ENCODE data around the gene TSPAN31.
"Not testable (repeated sequence)": the region's sequence is repeated elsewhere in the genome, so short reads cannot be mapped to it uniquely, and the experiment has no call there.

The TSPAN31 gene

DNA sequence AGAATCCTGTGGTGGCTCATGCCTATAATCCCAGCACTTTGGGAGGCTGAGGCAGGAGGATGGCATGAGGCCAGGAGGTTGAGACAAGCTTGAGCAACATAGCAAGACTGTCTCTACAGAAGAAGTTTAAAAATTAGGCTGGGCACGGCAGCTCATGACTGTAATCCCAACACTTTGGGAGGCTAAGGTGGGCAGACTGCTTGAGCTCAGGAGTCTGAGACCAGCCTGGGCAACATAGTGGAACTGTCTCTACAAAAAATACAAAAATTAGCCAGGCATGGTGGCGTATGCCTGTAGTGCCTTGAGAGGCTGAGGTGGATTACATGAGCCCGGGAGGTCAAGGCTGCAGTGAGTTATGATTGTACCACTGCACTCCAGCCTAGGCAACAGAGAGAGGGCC lies 23.0 kb downstream of the TSPAN31 start:
- Mint-ChIP-seq H3K9me3 (no peaks in the 10 kb centered on the region), H3K4me3 (no peak overlapping the region), H3K36me3 (no peaks in the 10 kb centered on the region), H3K27ac (no peak overlapping the region), H3K4me1 (peaks cover 30% of the 10 kb centered on the region), H3K27me3 (peaks cover 8% of the 10 kb centered on the region)
- DNase-seq (ENCODE audit: low spot score in 2 of 2) (no peak), ATAC-seq (ENCODE audit: low read depth) (no peak)

DNA sequence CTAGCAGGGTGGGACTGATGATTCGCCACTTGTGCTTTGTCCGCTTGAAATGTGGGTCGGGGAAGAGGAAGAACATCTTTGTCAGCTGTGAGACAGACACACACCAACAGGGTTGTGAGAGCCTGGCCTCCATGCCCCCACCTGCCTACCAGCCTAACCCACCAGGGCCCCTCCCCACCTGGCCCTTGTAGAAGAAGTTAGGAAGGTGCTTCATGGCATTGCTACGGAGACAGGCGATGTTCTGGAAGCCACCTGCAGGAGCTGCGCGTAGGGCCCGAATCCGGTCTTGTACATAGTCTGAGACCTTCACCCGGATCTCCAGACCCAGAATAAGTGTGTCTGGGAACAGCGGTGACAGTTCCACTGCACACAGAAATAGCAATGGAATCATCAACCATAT lies 24.8 kb downstream of the TSPAN31 start:
- Mint-ChIP-seq H3K36me3 (no peaks in the 10 kb centered on the region), H3K27ac (no peak overlapping the region), H3K9me3 (no peaks in the 10 kb centered on the region), H3K4me3 (no peak overlapping the region), H3K4me1 (peaks cover 27% of the 10 kb centered on the region), H3K27me3 (peaks cover 5% of the 10 kb centered on the region)
- ATAC-seq (ENCODE audit: low read depth) = no peak
- DNase-seq (ENCODE audit: low spot score in 2 of 2) = no peak

DNA sequence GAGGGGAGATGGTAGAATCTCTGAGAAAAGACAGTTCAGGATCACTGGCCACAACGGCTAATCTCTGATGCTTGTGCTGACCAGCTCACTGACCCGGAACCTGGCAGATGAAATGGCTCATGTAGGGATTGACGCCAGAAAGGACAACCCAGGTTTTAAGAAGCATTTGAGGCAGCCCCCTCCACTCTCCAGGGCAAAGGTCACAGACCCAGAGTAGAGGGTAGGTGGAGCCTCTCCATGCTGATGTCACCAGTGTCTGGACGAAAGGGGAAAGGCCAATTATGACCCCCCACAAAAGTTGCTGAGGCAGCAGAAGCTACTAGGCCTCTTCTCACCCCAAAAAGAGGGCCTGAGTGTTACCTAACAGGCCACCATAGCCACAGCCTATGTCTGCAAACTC lies 25.9 kb downstream of the TSPAN31 start:
- Mint-ChIP-seq H3K27me3 (peaks cover 3% of the 10 kb centered on the region), H3K9me3 (no peaks in the 10 kb centered on the region), H3K4me3 (peak overlapping the region; percentile 19), H3K36me3 (no peaks in the 10 kb centered on the region), H3K4me1 (peaks cover 21% of the 10 kb centered on the region), H3K27ac (no peak overlapping the region)
- no peak for DNase-seq (ENCODE audit: low spot score in 2 of 2)
- no peak for ATAC-seq (ENCODE audit: low read depth)

DNA sequence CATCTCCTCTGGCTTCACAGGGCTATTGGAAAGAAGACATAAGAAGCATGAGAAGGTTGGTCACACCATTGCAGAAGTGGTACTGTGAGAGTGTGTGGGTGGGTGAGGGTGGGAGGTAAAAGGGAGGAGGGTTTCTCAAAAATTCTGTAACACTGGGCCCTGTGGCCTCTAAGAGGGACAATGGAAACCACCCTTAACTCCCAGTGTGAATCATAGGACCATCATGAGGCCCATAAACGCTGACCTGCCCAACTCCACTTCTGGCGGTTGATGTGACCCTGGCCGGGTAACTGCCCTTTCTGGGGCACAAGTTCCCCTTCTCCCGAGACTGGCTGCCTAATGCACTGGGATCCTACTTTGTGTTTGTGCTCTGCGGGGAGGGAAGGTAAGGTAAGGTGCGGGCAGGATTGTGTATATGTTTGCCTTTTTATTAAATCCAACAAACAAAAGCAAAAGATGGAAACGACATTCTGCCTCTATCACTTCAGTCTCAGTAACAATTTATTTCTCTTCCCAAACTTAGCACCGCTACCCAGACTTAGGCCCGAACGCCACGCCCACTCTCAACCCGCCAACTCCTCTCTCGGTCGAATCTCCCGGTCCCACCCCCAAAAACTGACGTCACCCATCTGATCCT lies 26.5 kb downstream of the TSPAN31 start:
- Mint-ChIP-seq H3K27ac (peak overlapping the region; percentile 93), H3K27me3 (peaks cover 3% of the 10 kb centered on the region), H3K4me3 (peak overlapping the region; percentile 88), H3K4me1 (peaks cover 22% of the 10 kb centered on the region), H3K9me3 (no peaks in the 10 kb centered on the region), H3K36me3 (no peaks in the 10 kb centered on the region)
- DNase-seq (ENCODE audit: low spot score in 2 of 2) (peak in 1 of 2 donors; percentile 69), ATAC-seq (ENCODE audit: low read depth) (peak; percentile 72)

GRCh38 chr12:57771873-57772428 lies 27.1 kb downstream of the TSPAN31 start, which contains the start of gene METTL1:
Gene METTL1 (minus strand): TSS chr12:57772105. CDS start chr12:57772083, 22 bp downstream.
- peak; percentile 90 for ATAC-seq (ENCODE audit: low read depth)
- Mint-ChIP-seq H3K4me1 (peaks cover 18% of the 10 kb centered on the region), H3K27ac (peak within 1 kb of the TSS; percentile 93), H3K36me3 (no peaks in the 10 kb centered on the region), H3K9me3 (no peaks in the 10 kb centered on the region), H3K4me3 (peak within 1 kb of the TSS; percentile 88), H3K27me3 (no peaks in the 10 kb centered on the region)
- DNase-seq (ENCODE audit: low spot score in 2 of 2) = peak; percentile 78 to 84

DNA sequence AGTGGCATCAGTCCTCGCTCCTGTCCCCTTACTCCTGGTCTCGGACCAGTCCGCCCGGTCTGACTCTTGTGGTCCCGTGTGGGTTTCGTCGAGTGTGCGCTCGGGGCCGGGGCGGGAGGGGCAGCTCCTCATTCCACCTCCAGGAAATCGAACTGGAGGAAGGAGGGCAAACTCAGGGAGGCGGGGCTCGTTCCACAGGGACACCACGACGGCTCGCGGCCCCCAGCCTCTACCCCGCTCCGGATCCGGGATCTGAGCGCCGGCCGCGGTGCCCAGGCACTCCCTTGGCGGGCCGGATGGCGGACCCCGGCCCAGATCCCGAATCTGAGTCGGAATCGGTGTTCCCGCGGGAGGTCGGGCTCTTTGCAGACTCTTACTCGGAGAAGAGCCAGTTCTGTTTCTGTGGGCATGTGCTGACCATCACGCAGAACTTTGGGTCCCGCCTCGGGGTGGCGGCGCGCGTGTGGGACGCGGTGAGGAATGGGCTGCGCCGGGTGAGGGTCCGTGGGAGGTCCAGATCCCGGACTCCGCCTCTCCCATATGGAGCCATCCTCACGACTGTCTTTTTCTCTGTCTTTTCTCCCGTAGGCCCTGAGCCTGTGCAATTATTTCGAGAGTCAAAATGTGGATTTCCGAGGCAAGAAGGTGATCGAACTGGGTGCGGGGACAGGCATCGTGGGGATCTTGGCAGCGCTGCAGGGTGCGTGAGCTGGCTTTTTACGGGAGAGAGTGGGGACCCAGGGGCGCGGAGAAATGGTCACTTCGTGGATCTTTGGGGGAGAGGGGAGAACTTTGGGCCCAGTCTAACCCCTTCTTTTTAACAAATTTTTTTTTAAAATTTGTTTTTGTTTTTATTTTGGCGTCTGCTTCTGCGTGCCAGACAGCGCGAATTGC lies 27.8 kb downstream of the TSPAN31 start, which contains the start of gene EEF1AKMT3:
TSS of gene EEF1AKMT3 (plus strand) at position 186 of the 894 bp plus-strand sequence. CDS start at position 297, 111 bp downstream.
- no peak for ATAC-seq (ENCODE audit: low read depth)
- DNase-seq (ENCODE audit: low spot score in 2 of 2) = no peak
- H3K36me3 Mint-ChIP-seq = no peaks in the 10 kb centered on the region

DNA sequence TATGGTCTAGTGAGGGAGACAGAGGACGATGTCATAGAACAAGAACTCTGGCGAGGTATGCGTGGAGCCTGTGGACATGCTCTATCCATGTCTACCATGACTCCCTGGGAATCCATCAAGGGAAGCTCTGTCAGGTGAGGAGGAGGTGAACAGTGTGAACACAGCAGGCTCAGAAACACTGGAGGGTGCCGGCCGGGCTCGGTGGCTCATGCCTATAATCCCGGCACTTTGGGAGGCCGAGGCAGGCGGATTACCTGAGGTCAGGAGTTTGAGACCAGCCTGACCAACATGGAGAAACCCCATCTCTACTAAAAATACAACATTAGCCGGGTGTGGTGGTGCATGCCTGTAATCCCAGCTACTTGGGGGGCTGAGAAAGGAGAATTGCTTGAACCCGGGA lies 29.8 kb downstream of the TSPAN31 start:
- not testable (repeated sequence) for H3K27ac Mint-ChIP-seq; H3K9me3 Mint-ChIP-seq; H3K27me3 Mint-ChIP-seq; ATAC-seq (ENCODE audit: low read depth); H3K4me3 Mint-ChIP-seq; DNase-seq (ENCODE audit: low spot score in 2 of 2); H3K36me3 Mint-ChIP-seq
- peaks cover 18% of the 10 kb centered on the region for H3K4me1 Mint-ChIP-seq

More for the DNA sequence above, 27.8 kb downstream of the TSPAN31 start, which contains the start of gene EEF1AKMT3:
- Mint-ChIP-seq H3K27ac (peak within 1 kb of the TSS; percentile 93), H3K4me1 (peaks cover 18% of the 10 kb centered on the region), H3K27me3 (no peaks in the 10 kb centered on the region), H3K4me3 (peak within 1 kb of the TSS; percentile 88), H3K9me3 (no peaks in the 10 kb centered on the region)

GRCh38 chr12:57775044-57775443 lies 30.2 kb downstream of the TSPAN31 start:
- Mint-ChIP-seq H3K4me3 (no peak overlapping the region), H3K27ac (no peak overlapping the region), H3K4me1 (peaks cover 18% of the 10 kb centered on the region), H3K9me3 (no peaks in the 10 kb centered on the region), H3K36me3 (peaks cover 2% of the 10 kb centered on the region), H3K27me3 (no peaks in the 10 kb centered on the region)
- ATAC-seq (ENCODE audit: low read depth) (no peak), DNase-seq (ENCODE audit: low spot score in 2 of 2) (no peak)

- Mint-ChIP-seq H3K9me3 (no peaks in the 10 kb centered on the region), H3K36me3 (peaks cover 2% of the 10 kb centered on the region), H3K4me1 (peaks cover 16% of the 10 kb centered on the region), H3K27ac (no peak overlapping the region), H3K4me3 (peak overlapping the region; percentile 3), H3K27me3 (no peaks in the 10 kb centered on the region)
- ATAC-seq (ENCODE audit: low read depth) (no peak), DNase-seq (ENCODE audit: low spot score in 2 of 2) (no peak)
Observed at GRCh38 chr12:57775563-57776246, 30.9 kb downstream of the TSPAN31 start.

DNA sequence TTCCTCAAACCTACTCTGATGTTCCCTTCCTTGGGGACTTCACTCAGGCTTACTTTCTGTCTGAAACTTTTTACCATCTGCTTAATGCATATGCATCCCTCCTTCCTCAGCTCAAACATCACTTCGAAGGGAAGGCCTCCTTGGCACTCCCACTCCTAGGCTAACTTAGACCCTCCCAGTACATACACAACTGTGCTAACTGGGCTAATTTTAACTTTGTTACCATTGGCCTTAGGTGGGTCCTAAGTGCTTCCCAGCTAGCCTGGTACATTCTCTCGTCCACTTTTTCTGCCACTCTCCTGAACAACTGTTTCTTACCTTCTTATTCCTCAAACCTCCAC lies 31.4 kb downstream of the TSPAN31 start:
- Mint-ChIP-seq H3K4me3 (peak overlapping the region; percentile 3), H3K36me3 (peaks cover 2% of the 10 kb centered on the region)
- no peak for ATAC-seq (ENCODE audit: low read depth)

DNA sequence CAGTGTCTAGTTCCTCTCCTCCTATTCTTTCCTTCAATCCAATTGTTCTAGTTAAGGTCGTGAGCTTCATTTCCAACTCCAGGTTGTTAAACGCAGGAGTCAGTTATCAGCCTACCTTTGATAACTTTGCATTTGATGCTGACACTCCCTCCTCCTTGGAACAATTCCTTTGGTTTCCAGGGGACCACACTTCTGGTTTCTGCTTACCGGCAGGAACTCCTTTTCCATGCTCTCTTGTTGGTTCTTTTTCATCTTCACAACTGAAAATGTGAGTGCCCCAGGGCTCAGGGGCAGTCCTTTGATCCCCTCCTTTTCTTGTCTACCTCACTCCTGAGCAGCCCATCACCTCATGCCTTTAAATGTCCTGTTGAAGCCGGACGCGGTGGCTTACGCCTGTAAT lies 32.5 kb downstream of the TSPAN31 start:
- no peak overlapping the region for H3K4me3 Mint-ChIP-seq
- ATAC-seq (ENCODE audit: low read depth) = no peak
- H3K9me3 Mint-ChIP-seq = no peaks in the 10 kb centered on the region
- H3K27ac Mint-ChIP-seq = no peak overlapping the region
- H3K27me3 Mint-ChIP-seq = no peaks in the 10 kb centered on the region
- peaks cover 16% of the 10 kb centered on the region for H3K4me1 Mint-ChIP-seq
- DNase-seq (ENCODE audit: low spot score in 2 of 2) = no peak
- peaks cover 2% of the 10 kb centered on the region for H3K36me3 Mint-ChIP-seq

More for the DNA sequence above, 31.4 kb downstream of the TSPAN31 start:
- Mint-ChIP-seq H3K9me3 (no peaks in the 10 kb centered on the region), H3K27me3 (no peaks in the 10 kb centered on the region), H3K27ac (no peak overlapping the region), H3K4me1 (peaks cover 14% of the 10 kb centered on the region)
- no peak for DNase-seq (ENCODE audit: low spot score in 2 of 2)

DNA sequence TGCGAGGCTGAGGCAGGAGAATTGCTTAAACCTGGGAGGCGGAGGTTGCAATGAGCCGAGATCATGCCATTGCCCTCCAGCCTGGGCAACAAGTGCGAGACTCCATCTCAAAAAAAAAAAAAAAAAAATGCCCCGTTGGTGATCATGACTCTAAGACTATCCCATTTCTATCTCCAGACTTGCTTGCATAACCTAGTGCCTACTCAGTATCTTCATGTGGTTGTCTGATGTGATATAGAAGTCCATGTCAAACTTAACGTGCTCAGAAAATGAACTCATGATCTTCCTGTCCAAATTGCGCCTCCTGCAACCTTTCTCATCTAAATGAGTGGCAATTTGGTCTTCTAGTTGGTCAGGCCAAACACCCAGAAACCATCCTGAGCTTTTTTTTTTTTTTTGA lies 33.1 kb downstream of the TSPAN31 start:
- DNase-seq (ENCODE audit: low spot score in 2 of 2) (no peak), ATAC-seq (ENCODE audit: low read depth) (no peak)
- H3K4me1 Mint-ChIP-seq = peaks cover 19% of the 10 kb centered on the region
- no peaks in the 10 kb centered on the region for H3K27me3 Mint-ChIP-seq
- peaks cover 2% of the 10 kb centered on the region for H3K36me3 Mint-ChIP-seq
- H3K4me3 Mint-ChIP-seq = no peak overlapping the region
- H3K27ac Mint-ChIP-seq = no peak overlapping the region
- H3K9me3 Mint-ChIP-seq = no peaks in the 10 kb centered on the region

GRCh38 chr12:57779736-57780135 lies 34.9 kb downstream of the TSPAN31 start:
- Mint-ChIP-seq H3K4me3 (no peak overlapping the region), H3K4me1 (peaks cover 24% of the 10 kb centered on the region), H3K27ac (no peak overlapping the region), H3K36me3 (peaks cover 2% of the 10 kb centered on the region), H3K27me3 (no peaks in the 10 kb centered on the region), H3K9me3 (no peaks in the 10 kb centered on the region)
- DNase-seq (ENCODE audit: low spot score in 2 of 2) (no peak), ATAC-seq (ENCODE audit: low read depth) (no peak)

All from memory B cell (primary cell).